Measurements from ENCODE around the gene PDE4D.

DNA sequence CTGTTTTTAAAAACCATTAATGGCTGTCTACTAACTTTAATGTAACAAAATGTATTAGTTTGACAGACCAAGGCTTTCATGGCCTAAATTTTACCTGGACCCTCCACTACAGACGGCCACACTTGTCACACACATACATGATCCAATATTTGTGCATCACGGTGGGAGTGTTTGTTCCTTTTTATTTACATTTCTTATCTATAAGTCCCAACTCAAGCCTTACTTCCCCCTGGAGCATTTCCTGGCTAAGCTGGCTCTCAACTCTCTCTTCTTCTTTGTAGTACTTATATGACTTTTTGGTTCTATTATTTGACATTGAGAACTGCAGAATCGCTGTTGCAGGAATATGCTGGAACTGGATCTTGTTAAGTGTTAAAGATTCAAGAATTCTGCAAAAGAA, 776.2 kb downstream of the PDE4D start:
- TF ChIP-seq, protein P1, sequence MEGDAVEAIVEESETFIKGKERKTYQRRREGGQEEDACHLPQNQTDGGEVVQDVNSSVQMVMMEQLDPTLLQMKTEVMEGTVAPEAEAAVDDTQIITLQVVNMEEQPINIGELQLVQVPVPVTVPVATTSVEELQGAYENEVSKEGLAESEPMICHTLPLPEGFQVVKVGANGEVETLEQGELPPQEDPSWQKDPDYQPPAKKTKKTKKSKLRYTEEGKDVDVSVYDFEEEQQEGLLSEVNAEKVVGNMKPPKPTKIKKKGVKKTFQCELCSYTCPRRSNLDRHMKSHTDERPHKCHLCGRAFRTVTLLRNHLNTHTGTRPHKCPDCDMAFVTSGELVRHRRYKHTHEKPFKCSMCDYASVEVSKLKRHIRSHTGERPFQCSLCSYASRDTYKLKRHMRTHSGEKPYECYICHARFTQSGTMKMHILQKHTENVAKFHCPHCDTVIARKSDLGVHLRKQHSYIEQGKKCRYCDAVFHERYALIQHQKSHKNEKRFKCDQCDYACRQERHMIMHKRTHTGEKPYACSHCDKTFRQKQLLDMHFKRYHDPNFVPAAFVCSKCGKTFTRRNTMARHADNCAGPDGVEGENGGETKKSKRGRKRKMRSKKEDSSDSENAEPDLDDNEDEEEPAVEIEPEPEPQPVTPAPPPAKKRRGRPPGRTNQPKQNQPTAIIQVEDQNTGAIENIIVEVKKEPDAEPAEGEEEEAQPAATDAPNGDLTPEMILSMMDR (IDR thresholded peaks at IDR 0.05) = no peak
- TF ChIP-seq POLR2A (IDR thresholded peaks at IDR 0.05) = no peak
